SIG-M5 (cell line): ENCODE data around the gene ASTL.
"Not testable (repeated sequence)": the region's sequence is repeated elsewhere in the genome, so short reads cannot be mapped to it uniquely, and the experiment has no call there.

Source experiments
- DNase-seq: peaks from one replicate; lab custom pipeline; 2025; lab: John Stamatoyannopoulos, UW

The ASTL gene

GRCh38 chr2:96138179-96139145, at the start of gene ASTL:
ASTL (minus strand) TSS chr2:96138502; CDS start chr2:96138436, 66 bp downstream.
- no peak for DNase-seq

- DNase-seq, result no peak
Observed at GRCh38 chr2:96186562-96186961, 48.3 kb upstream of the ASTL start.

GRCh38 chr2:96185516-96185915, 47.2 kb upstream of the ASTL start:
- DNase-seq, result no peak

GRCh38 chr2:96184989-96185388, 46.7 kb upstream of the ASTL start:
- no peak for DNase-seq

- no peak for DNase-seq
Observed at GRCh38 chr2:96184188-96184587, 45.9 kb upstream of the ASTL start.

- no peak for DNase-seq
Observed at GRCh38 chr2:96181529-96181928, 43.2 kb upstream of the ASTL start.

GRCh38 chr2:96180521-96180920, 42.2 kb upstream of the ASTL start:
- no peak for DNase-seq

DNA sequence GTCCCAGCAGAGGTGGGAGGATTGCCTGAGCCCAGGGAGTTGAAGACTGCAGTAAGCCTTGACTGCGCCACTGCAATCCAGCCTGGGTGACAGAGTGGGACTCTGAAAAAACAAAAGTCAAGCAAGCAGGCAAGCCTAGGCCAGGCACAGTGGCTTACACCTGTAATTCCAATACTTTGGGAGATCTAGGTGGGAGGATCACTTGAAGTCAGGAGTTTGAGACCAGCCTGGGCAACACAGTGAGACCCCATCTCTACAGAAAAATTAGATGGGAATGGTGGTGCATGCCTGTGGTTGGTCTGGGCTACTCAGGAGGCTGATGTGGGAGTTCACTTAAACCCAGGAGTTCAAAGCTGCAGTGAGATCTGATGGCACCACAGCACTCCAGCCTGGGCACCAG, 41.7 kb upstream of the ASTL start:
- DNase-seq, result no peak

GRCh38 chr2:96176661-96177060, 38.4 kb upstream of the ASTL start:
- no peak for DNase-seq

DNA sequence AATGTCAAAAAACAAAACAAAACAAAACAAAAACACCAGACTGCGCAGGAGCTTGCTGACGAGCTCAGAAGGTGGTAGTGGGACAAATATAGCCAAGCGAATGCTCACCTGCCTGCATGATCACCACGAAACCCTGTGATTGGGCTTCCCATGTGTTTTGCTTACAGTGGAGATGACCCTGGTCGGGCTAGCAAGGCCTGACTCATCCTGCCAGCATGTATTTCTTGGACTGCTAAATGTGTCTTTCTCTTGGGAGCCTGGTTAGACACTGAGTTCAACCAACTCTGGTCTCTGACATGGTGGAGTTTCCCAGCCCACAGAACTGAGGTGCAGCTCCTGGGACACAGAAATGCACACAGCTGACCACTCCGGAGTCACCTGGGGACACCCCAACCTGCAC, 37.6 kb upstream of the ASTL start:
- DNase-seq, result no peak

- no peak for DNase-seq
Observed at GRCh38 chr2:96174251-96175144, 36.2 kb upstream of the ASTL start.

- DNase-seq, result no peak
Observed at GRCh38 chr2:96171831-96172230, 33.5 kb upstream of the ASTL start.

DNA sequence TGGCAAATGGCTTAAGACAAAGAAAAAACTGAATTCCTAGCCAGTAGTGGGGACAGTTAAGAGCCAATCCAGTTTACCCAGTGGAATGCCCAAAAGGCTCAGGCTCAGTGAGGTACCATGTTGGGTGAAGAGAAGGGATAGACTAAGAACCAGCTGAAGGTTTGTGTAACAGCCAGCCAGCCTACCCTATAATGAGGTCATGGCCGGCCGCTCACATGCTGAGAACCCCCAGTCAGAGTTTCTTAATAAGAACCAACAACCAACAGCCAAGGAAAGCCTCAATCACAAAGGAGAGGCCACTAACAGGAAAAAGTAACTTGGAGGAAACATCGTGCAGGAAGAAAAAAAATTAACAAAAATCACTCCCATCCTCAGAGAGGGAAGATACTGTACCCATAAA, 32.3 kb upstream of the ASTL start:
- no peak for DNase-seq

- no peak for DNase-seq
Observed at GRCh38 chr2:96169868-96170507, 31.7 kb upstream of the ASTL start.

GRCh38 chr2:96167407-96168013, 29.2 kb upstream of the ASTL start:
- no peak for DNase-seq

DNA sequence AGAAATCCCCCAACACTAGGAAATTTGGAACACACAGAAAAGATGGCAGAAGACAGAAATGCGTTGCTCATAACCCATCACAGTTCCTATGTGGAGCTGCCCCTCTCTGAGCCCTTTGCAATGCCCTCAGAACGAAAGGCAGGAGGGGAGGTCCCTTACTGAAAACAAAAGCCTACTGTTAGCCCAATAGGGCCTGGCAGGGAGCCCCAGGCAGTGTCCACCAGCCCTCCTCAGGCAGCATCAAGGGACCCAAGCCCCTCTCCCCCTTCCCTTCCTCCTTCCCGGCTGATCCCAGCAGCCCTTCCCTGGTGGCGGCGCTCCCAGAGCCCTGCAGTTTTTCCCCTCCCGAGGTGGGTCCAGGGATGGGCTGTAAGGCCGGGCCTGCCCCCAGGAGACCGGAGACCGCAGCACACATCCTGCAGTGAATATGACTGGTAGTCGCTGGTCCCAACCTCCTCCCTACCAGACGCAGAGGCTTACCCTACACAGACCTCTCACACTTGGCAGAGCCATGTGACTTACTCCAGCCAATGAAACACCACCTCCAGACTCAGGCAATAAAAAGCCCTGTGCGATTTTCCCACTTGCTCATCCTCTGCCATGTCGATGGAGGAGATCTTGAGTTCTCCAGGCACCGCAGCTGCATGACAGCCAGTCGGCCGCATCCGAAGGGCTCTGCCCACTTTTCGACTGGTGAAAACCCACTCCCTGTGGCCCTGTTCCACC, 26.3 kb upstream of the ASTL start:
- no peak for DNase-seq

- no peak for DNase-seq
Observed at GRCh38 chr2:96163768-96164429, 25.6 kb upstream of the ASTL start.

- DNase-seq, result no peak
Observed at GRCh38 chr2:96163415-96163767, 25.1 kb upstream of the ASTL start.

DNA sequence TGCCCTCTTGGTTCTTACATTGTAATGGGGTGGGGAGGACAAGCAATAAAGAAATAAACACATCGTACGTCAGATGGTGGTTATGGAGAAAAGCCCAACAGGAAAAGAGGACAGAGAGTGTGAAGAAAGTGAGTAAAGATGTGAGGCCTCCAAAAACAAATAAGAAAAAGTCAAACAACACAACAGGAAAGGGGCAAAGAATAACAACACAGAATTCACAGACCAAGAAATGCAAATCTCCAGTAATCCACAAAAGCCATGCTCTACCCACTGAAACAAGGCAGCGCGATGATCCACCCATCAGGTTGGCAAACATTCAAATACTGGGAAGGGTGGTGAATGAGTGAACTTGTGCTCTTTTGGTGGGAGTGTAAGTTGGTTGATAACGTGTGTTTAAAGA, 23.6 kb upstream of the ASTL start:
- no peak for DNase-seq

- DNase-seq, result not testable (repeated sequence)
Observed at GRCh38 chr2:96160366-96160765, 22.1 kb upstream of the ASTL start.
